Activated naive CD8-positive, alpha-beta T cell (primary cell): ENCODE data around the gene RGS3.

Source experiments
- H3K27ac Mint-ChIP-seq: one replicate; pipeline ENCODE4 v1.8.0; 2021; ENCODE audit warnings: mixed read lengths
- H3K27me3 Mint-ChIP-seq: one replicate; pipeline ENCODE4 v1.8.0; 2021; ENCODE audit warnings: mixed read lengths
- H3K36me3 Mint-ChIP-seq: one replicate; pipeline ENCODE4 v1.8.0; 2021; ENCODE audit warnings: mixed read lengths
- H3K4me1 Mint-ChIP-seq: one replicate; pipeline ENCODE4 v1.8.0; 2021; ENCODE audit warnings: low read depth, mixed read lengths
- H3K4me3 Mint-ChIP-seq: one replicate; pipeline ENCODE4 v1.8.0; 2021; ENCODE audit warnings: mild to moderate bottlenecking, mixed read lengths
- H3K9me3 Mint-ChIP-seq: one replicate; pipeline ENCODE4 v1.8.0; 2021; ENCODE audit warnings: low read depth, mixed read lengths

Gene RGS3

GRCh38 chr9:113588242-113588810, 124.8 kb downstream of the RGS3 start:
- no peaks in the 10 kb centered on the region for H3K9me3 Mint-ChIP-seq
- no peaks in the 10 kb centered on the region for H3K36me3 Mint-ChIP-seq
- no peaks in the 10 kb centered on the region for H3K27me3 Mint-ChIP-seq
- H3K4me1 Mint-ChIP-seq = peaks cover 49% of the 10 kb centered on the region
- no peak overlapping the region for H3K4me3 Mint-ChIP-seq
- peak overlapping the region; percentile 34 for H3K27ac Mint-ChIP-seq

GRCh38 chr9:113588936-113589335, 125.4 kb downstream of the RGS3 start:
- peaks cover 45% of the 10 kb centered on the region for H3K4me1 Mint-ChIP-seq
- no peaks in the 10 kb centered on the region for H3K9me3 Mint-ChIP-seq
- no peaks in the 10 kb centered on the region for H3K27me3 Mint-ChIP-seq
- no peak overlapping the region for H3K27ac Mint-ChIP-seq
- no peaks in the 10 kb centered on the region for H3K36me3 Mint-ChIP-seq
- H3K4me3 Mint-ChIP-seq = no peak overlapping the region

GRCh38 chr9:113589407-113589806, 125.9 kb downstream of the RGS3 start:
- H3K27me3 Mint-ChIP-seq = no peaks in the 10 kb centered on the region

GRCh38 chr9:113589890-113590289, 126.4 kb downstream of the RGS3 start:
- Mint-ChIP-seq H3K4me1 (peaks cover 41% of the 10 kb centered on the region), H3K27ac (no peak overlapping the region), H3K36me3 (no peaks in the 10 kb centered on the region), H3K9me3 (no peaks in the 10 kb centered on the region), H3K27me3 (no peaks in the 10 kb centered on the region), H3K4me3 (no peak overlapping the region)

More at GRCh38 chr9:113589407-113589806, 125.9 kb downstream of the RGS3 start:
- H3K4me1 Mint-ChIP-seq = peaks cover 45% of the 10 kb centered on the region
- no peaks in the 10 kb centered on the region for H3K9me3 Mint-ChIP-seq
- no peak overlapping the region for H3K27ac Mint-ChIP-seq
- no peaks in the 10 kb centered on the region for H3K36me3 Mint-ChIP-seq
- no peak overlapping the region for H3K4me3 Mint-ChIP-seq

GRCh38 chr9:113590389-113590788, 126.9 kb downstream of the RGS3 start:
- peaks cover 36% of the 10 kb centered on the region for H3K4me1 Mint-ChIP-seq
- H3K27me3 Mint-ChIP-seq = no peaks in the 10 kb centered on the region
- no peak overlapping the region for H3K27ac Mint-ChIP-seq
- no peak overlapping the region for H3K4me3 Mint-ChIP-seq
- H3K36me3 Mint-ChIP-seq = no peaks in the 10 kb centered on the region
- no peaks in the 10 kb centered on the region for H3K9me3 Mint-ChIP-seq

- Mint-ChIP-seq H3K4me3 (no peak overlapping the region), H3K4me1 (peaks cover 30% of the 10 kb centered on the region), H3K27ac (no peak overlapping the region), H3K36me3 (no peaks in the 10 kb centered on the region), H3K9me3 (no peaks in the 10 kb centered on the region), H3K27me3 (no peaks in the 10 kb centered on the region)
These were observed 127.7 kb downstream of the RGS3 start for GRCh38 chr9:113590991-113591898.

- H3K4me3 Mint-ChIP-seq = no peak overlapping the region
- no peaks in the 10 kb centered on the region for H3K36me3 Mint-ChIP-seq
- no peaks in the 10 kb centered on the region for H3K27me3 Mint-ChIP-seq
- H3K27ac Mint-ChIP-seq = no peak overlapping the region
- H3K9me3 Mint-ChIP-seq = no peaks in the 10 kb centered on the region
- H3K4me1 Mint-ChIP-seq = peaks cover 25% of the 10 kb centered on the region
These were observed 128.5 kb downstream of the RGS3 start for GRCh38 chr9:113591899-113592625.

- Mint-ChIP-seq H3K27me3 (no peaks in the 10 kb centered on the region), H3K27ac (peak overlapping the region; percentile 62), H3K9me3 (no peaks in the 10 kb centered on the region), H3K4me3 (no peak overlapping the region), H3K4me1 (peaks cover 25% of the 10 kb centered on the region), H3K36me3 (no peaks in the 10 kb centered on the region)
These were observed 129.5 kb downstream of the RGS3 start for GRCh38 chr9:113592876-113593575.

- Mint-ChIP-seq H3K4me1 (peaks cover 21% of the 10 kb centered on the region), H3K9me3 (no peaks in the 10 kb centered on the region), H3K27ac (no peak overlapping the region), H3K27me3 (no peaks in the 10 kb centered on the region), H3K36me3 (no peaks in the 10 kb centered on the region), H3K4me3 (no peak overlapping the region)
These were observed 130.3 kb downstream of the RGS3 start for GRCh38 chr9:113593682-113594281.

- no peaks in the 10 kb centered on the region for H3K36me3 Mint-ChIP-seq
- H3K9me3 Mint-ChIP-seq = no peaks in the 10 kb centered on the region
- H3K27ac Mint-ChIP-seq = no peak overlapping the region
- no peak overlapping the region for H3K4me3 Mint-ChIP-seq
- no peaks in the 10 kb centered on the region for H3K27me3 Mint-ChIP-seq
- H3K4me1 Mint-ChIP-seq = peaks cover 15% of the 10 kb centered on the region
These were observed 131.2 kb downstream of the RGS3 start for GRCh38 chr9:113594484-113595299.

- Mint-ChIP-seq H3K4me1 (peaks cover 8% of the 10 kb centered on the region), H3K27ac (no peak overlapping the region), H3K27me3 (no peaks in the 10 kb centered on the region), H3K9me3 (no peaks in the 10 kb centered on the region), H3K36me3 (no peaks in the 10 kb centered on the region), H3K4me3 (no peak overlapping the region)
These were observed 133.2 kb downstream of the RGS3 start for GRCh38 chr9:113596616-113597320.

GRCh38 chr9:113597390-113598241, 134.1 kb downstream of the RGS3 start:
- Mint-ChIP-seq H3K27ac (no peak overlapping the region), H3K27me3 (no peaks in the 10 kb centered on the region), H3K4me3 (no peak overlapping the region), H3K4me1 (peaks cover 8% of the 10 kb centered on the region), H3K36me3 (no peaks in the 10 kb centered on the region), H3K9me3 (no peaks in the 10 kb centered on the region)

- no peaks in the 10 kb centered on the region for H3K36me3 Mint-ChIP-seq
- no peak overlapping the region for H3K4me3 Mint-ChIP-seq
- no peaks in the 10 kb centered on the region for H3K27me3 Mint-ChIP-seq
- H3K4me1 Mint-ChIP-seq = peaks cover 4% of the 10 kb centered on the region
- H3K27ac Mint-ChIP-seq = no peak overlapping the region
- H3K9me3 Mint-ChIP-seq = no peaks in the 10 kb centered on the region
These were observed 134.9 kb downstream of the RGS3 start for GRCh38 chr9:113598451-113598850.
